SW480 (cell line): ENCODE results near the gene B3GNT9.

ENCODE experiments used
- DNase-seq: peaks from one replicate; pipeline ENCODE4 v3.0.0-alpha.2; 2016; ENCODE audit warnings: low spot score

The B3GNT9 gene

DNA sequence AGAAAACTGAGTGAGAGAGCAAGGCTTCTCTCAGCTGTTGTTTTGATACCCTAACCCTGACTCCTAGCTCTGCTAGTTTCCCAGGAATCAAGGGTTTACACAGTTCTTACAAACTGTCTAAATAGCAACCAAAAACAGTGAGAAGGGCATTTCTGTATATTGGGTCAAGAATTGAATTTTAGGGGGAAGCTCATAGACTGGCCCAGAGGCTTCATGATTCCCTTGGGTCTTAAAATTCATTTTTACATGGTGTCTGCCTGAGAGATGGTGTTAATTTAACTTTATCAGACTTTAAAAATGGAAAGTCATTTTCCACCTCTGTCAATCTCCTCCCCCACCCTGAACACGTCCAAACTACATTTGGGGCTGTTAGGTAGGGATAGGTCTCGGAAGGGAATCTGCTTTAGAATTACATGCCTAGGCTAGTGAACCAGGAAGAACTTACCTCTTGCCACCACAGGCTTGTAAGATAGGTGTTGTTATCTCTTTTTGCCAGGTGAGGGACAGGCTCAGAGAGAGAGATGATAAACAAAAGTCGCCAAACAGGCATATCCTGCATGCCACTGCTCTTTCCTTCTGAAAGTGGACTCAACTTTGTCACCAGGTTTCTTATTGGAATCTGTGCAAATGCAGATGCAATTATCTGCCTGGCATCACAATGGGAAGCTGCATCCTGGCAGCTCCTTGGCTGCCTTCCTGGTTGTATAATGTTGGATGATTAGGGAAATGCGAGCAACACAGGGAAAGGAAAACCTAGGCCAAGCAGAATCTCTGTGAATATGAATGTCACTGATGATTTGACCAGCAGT lies 38.0 kb downstream of the B3GNT9 start:
- DNase-seq = no peak

DNA sequence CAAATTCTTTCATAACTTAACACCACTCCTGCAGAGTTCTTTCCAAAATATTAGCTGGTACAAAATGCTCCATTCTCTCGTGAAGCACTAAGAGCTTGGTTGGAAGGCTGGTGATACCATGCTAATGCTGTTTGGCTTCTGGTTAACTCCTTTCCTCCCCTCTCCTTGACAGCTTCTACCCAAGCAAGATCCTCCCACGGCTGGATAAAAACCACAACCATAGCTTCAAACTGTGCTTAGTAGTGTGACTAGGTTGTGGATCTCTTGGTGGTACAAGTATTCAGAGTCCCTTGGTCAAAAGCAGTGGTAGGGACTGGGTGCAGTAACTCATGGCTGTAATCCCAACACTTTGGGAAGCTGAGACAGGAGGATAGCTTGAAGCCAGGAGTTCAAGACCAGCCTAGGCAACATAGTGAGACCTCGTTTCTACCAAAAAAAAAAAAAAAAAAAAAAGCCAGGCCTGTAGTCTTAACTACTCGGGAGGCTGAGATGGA lies 38.8 kb downstream of the B3GNT9 start:
- no peak for DNase-seq

DNA sequence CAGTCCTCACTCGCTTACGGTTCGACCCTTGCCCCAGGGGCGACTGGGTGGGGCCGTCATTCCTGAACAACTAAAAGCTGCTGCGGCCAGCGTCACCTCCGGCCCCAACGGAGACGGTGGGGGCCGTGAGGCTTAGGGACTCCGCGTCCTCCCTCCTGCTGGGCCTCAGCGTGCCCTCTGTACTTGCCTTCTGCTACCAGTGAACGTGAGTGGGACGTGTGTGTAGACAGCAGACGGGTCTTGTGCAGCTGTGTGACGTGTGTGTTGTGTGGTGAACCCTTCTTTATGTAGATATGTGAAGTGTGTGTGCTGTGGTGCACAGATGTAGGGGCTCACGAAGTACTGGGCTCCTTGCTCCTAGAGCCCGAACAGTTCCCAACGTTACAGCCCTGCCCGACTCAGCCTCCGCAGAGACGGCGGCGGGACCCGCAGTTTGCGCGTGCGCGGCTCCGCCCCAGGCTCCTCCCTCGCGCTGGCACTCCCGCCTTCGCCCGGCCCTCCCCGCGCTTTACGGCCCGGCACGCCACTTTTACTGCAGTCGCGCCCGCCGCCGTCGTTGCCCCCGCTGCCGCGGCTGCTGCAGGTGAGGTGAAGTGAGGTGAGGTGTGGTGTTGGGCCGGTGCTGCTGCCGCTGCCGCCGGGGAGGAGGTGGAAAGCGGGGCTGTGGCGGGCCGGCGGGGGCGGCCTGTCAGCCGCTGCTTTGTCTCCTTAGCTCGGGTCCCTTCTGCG lies 41.2 kb downstream of the B3GNT9 start, which contains the start of gene PHAF1:
TSS of gene PHAF1 (plus strand) at position 535 of the 729 bp plus-strand sequence. CDS start 235 bp downstream, outside the sequence.
- peak; percentile 89 for DNase-seq

DNA sequence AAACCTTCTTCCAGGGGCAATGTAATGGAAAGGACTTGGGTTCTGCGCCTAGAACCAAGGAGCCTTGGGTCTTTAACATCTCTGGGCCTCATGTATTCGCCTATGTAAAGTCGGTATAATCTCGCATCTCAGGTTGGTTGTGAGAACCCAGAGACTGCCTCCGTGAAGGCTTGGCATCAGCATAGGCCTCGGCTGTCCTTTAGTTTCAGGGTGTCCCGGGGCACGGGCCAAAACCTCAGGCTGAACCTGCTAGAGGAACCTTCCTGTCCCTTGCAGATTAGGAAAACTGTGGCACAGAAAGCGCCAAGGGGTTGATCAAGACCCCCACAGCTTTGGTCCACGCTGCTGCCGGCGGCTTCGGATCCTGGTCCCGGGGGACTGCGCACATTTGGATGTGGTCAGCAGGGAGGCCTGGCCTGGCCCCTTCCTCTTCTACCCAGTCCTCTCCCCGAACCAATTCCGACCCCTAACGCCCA lies 41.8 kb downstream of the B3GNT9 start:
- no peak for DNase-seq

DNA sequence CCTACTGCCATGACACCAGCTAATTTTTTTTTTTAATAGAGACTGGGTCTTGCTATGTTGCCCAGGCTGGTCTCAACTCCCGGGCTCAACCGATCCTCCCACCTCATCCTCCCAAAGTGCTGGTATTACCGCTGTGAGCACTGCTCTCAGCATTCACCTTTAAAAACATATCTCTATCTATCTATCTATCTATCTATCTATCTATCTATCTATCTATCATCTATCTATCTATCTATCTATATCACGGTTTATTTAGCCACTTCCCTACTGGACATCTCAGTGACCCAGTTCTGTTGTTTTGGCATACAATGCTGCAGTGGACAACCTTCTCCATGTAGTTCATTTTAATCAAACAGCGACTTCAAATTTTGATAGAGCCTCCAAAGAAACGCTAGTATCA lies 42.3 kb downstream of the B3GNT9 start:
- DNase-seq = no peak

DNA sequence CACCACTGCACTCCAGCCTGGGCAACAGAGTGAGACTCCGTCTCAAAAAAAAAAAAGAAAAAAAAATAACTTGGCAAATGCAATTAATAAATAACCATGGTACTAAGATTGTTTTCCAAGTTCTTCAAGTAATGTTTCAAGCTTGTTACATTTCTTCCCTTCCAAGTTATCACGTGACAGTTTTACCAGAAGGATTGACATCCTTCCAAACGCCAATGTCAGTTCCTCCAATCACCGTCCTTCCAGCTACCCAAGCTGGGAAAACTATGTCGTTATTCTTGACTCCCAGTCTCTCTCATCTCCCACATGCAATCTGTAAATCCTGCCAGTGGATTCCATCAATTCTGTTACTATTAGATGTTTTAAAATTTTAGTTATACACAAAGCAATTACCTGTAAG lies 44.9 kb downstream of the B3GNT9 start:
- DNase-seq = no peak

DNA sequence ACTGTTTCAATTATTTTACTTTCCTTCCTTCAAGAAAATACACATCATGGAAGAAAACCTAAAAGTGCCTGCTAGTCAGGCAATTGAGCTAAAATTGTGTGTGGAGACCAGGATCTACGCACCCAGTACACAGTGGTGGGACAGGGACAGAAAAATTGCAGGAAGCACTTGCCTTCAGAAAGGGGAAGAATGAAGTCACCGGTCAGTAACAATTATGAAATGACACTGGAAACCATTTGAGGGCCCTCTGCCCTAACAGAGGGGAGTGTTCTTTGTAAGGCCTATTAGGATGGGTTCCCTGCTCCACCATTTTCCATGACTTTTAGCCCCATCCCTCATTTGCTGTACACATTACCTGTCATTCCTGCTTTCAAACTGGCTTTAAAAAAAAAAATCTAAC lies 45.6 kb downstream of the B3GNT9 start:
- no peak for DNase-seq

DNA sequence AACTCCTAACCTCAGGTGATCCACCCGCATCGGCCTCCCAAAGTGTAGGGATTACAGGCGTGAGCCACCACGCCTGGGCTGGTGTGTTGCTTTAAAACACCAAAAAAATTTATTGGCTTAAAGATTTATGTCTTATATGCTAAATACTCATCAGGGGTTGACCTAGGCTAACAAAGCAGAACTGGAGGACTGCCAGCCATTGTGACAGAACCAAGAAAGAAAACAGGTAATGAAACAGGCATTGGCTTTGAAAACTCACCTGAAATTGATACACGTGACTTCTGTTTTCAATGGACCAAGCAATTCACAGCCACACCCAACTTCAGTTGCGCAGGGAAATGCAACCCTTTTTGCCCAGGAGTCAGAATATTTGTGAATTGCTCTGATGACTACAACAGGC lies 46.0 kb downstream of the B3GNT9 start:
- DNase-seq = no peak

DNA sequence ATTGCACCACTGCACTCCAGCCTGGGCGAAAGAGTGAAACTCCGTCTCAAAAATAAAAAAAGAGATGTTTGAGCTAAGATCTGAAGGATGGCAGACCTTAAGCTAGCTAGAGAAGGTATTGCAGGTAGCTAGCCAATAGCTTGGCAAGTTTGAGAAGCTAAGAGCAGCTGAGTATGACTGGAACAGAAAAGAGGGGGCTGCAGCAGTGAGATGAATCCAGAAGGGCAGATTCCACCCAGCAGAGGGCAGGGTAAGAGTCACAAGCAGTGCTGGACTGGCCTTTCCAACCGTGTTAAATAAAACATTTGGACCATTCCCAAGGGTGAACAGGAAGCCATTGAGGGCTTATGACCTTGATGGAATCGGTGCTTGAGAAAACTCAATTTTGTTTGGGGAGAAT lies 46.7 kb downstream of the B3GNT9 start:
- DNase-seq = peak; percentile 48

DNA sequence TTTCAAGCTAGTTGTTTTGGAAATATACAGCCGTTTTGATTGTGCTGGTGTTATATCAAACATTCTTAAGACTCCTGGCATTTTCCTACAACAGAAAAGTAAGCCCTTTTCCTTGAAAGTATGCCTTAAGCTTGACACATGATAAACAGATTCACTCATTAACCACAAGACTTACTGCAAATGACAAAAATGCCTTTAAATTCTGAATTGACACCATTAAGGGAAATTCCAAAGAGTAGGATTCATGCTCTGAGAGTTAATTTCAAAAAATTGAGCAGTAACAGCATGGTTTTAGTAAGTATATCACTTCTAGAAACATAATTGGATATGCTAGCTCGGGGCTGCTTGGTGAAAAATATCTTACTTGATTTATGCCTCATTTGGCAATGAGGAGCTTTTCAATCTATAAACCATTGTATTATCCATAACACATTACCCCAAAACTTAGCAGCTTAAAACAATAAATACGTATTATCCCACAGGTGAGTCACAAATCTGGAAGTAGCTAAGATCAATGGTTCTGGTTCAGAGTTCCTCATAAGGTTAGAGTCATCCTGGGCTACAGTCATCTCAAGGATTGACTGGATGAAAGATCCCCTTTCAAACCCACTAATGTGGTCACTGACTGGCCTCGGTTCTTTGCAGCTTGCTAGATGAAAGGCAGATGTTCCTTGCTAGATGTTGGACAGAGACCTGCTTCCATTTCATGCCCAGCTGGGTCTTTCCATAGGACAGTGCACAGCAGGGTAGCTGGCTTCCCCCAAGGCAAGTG lies 49.3 kb downstream of the B3GNT9 start:
- no peak for DNase-seq

DNA sequence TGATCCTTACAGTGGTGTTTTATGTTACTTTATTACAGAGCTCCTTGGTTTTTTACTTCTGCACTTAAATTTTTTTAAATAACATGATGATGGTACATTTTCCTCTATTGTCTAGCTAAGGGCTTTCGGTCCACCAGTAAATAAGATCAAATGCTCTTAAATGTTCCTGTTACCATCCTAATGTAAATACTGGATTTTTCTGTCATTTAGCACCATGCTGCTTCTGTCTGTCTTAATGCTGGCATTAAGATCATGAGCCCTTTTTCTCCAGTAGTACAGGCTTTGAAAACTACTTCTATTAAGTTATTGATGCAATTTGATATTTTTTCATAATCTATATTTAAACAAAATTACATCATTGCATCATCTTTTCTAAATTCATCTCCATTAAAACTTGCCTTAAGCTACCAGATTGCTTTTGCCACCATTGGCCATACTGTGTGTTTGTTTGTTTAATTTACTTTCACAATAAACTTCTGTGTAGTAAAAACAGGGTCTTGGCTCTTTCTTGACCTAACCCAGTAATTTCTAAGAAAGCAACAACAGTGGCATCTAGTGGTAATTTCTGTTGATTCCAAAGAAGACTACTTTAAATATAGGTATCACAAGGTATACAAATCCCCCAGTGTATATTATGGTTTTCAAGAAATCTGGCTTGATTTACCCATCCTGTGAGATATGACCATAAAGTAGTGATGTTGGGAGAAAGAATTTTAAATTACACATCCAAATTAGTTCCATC lies 50.1 kb downstream of the B3GNT9 start:
- DNase-seq = no peak

DNA sequence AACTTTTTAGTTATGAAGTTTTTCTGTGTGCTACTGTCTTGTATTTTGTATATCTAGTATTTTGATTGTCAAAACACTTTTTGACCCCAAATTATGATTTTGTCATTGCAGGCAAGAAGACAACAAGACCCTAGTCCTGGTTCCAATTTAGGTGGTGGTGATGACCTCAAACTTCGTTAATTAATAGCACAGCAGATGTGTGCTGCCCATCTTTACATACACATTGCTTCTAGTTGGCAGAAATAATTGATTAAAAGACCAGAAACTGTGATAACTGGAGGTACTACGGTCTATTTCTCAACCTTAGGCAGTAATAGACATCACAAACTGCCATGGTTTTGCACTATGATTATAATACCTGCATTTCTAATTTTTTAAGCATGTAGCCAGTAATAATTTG lies 52.2 kb downstream of the B3GNT9 start:
- no peak for DNase-seq
